ENCODE results near the gene IQSEC3. TPM values are rescaled to one million over a fixed set of nuclear protein-coding genes. Genes with fewer than 3 reads are reported as not detected.

IQSEC3 gene
- total RNA-seq, 1 experiment from 2014 or later, result 0.55 TPM

- H3K79me1 ChIP-seq (ENCODE audit: insufficient read depth, low read depth, low read length, poor library complexity, severe bottlenecking), result no peaks in the 10 kb centered on the region
- no peak overlapping the region for H2BK120ac ChIP-seq (ENCODE audit: low read depth, low read length, poor library complexity, severe bottlenecking)
- no peak overlapping the region for H3K18ac ChIP-seq (ENCODE audit: insufficient read length, low read depth, low read length)
- no peaks in the 10 kb centered on the region for H3K23me2 ChIP-seq (ENCODE audit: insufficient read length, low read depth, low read length, poor library complexity, severe bottlenecking)
- no peak overlapping the region for H3K14ac ChIP-seq (ENCODE audit: insufficient read depth, low read length)
- Mint-ChIP-seq H3K27me3 (ENCODE audit: low read depth) (peaks cover 2% of the 10 kb centered on the region), H3K36me3 (ENCODE audit: insufficient read depth in 1 of 3, low read depth in 3 of 3) (no peaks in the 10 kb centered on the region), H3K4me1 (peaks cover 16 to 20% of the 10 kb centered on the region in 2 experiments), H3K9me3 (no peaks in the 10 kb centered on the region), H3K4me3 (no peak overlapping the region), H3K27ac (no peak overlapping the region)
- no peak overlapping the region for H2BK5ac ChIP-seq (ENCODE audit: insufficient read length, low read length)
- no peak overlapping the region for H2AFZ ChIP-seq (ENCODE audit: low read length)
- H4K91ac ChIP-seq (ENCODE audit: insufficient read length, low read depth, low read length), result no peak overlapping the region
- H2AK5ac ChIP-seq (ENCODE audit: insufficient read length, low read length), result no peak overlapping the region
- no peak for TF ChIP-seq CTCF (conservative IDR thresholded peaks at IDR 0.05)
- H4K20me1 ChIP-seq (ENCODE audit: control insufficient read depth, insufficient read depth, insufficient read length), result no peaks in the 10 kb centered on the region
- H3K56ac ChIP-seq (ENCODE audit: insufficient read length, low read depth, low read length), result no peak overlapping the region
- no peak for DNase-seq
- no peak overlapping the region for H3K9ac ChIP-seq (ENCODE audit: extremely low read depth, insufficient read length, low read length)
- no peak overlapping the region for H3K23ac ChIP-seq (ENCODE audit: insufficient read length, low read depth, low read length)
- no peaks in the 10 kb centered on the region; the same call in 1 of the 2 replicates for H3K4me1 ChIP-seq (ENCODE audit: insufficient read depth, low read length)
- H4K5ac ChIP-seq (ENCODE audit: insufficient read length, low read depth, low read length), result no peak overlapping the region
- H3K79me2 ChIP-seq (ENCODE audit: insufficient read depth, low read length), result no peaks in the 10 kb centered on the region
- no peaks in the 10 kb centered on the region for H3K27me3 ChIP-seq (ENCODE audit: insufficient read depth, low read length)
- no peaks in the 10 kb centered on the region for H3K9me3 ChIP-seq (ENCODE audit: control insufficient read depth, low read depth, low read length)
- H2BK15ac ChIP-seq (ENCODE audit: low read depth, low read length), result no peak overlapping the region
- H2BK12ac ChIP-seq (ENCODE audit: insufficient read length, low read depth, low read length), result no peak overlapping the region
- H3K4ac ChIP-seq (ENCODE audit: low read depth, low read length), result no peak overlapping the region
- H2BK20ac ChIP-seq (ENCODE audit: low read depth, low read length, poor library complexity, severe bottlenecking), result no peak overlapping the region
- H3K27ac ChIP-seq (ENCODE audit: insufficient read length, low read depth, low read length), result no peak overlapping the region
- no peak overlapping the region for H4K8ac ChIP-seq (replicated peaks; ENCODE audit: insufficient read length, low read depth, low read length)
- WGBS (ENCODE audit: extremely low coverage, insufficient read length, low lambda C conversion rate), result no CpG with 5 or more reads among the region's 5 CpGs
- no peak overlapping the region for H3K4me2 ChIP-seq (ENCODE audit: insufficient read depth, insufficient read length, low read length)
- H3T11ph ChIP-seq (ENCODE audit: low read length), result no peak overlapping the region
These were observed 49.0 kb downstream of the IQSEC3 start for GRCh38 chr12:115518-115917.

Measured in H9 (cell line).